Gastrocnemius medialis (tissue), 4 donors: ENCODE results near the gene AKAP13. TPM values are rescaled to one million over a fixed set of nuclear protein-coding genes. Genes with fewer than 3 reads are reported as not detected.

Source experiments
- ATAC-seq, 2 donors: fragments of 150-250 bp; one replicate each; pipeline ENCODE4 v1.9.1; 2016
- DNase-seq, 2 donors: peaks; one replicate each; pipeline ENCODE4 v3.0.0-alpha.2; 2019
- H3K27ac ChIP-seq, 4 donors: fragments of 200-600 bp; sonication (generic); 1 replicate in 1 of 4; 2 replicates in 3 of 4; pipeline ENCODE4 v1.5.1; 2016 to 2018; ENCODE audit warnings: mild to moderate bottlenecking in 2 of 4, moderate library complexity in 1 of 4
- H3K27me3 ChIP-seq, 3 donors: fragments of 200-600 bp; sonication (generic) in 2 of 3; 1 replicate in 1 of 3; 2 replicates in 2 of 3; pipeline versions ENCODE4 v1.5.1 to v1.6.0; 2016 to 2019; ENCODE audit warnings: mild to moderate bottlenecking in 1 of 3, moderate library complexity in 1 of 3
- H3K36me3 ChIP-seq, 2 donors: fragments of 200-600 bp; sonication (generic) in 1 of 2; one replicate each; pipeline ENCODE4 v1.5.1; 2017 to 2018
- H3K4me1 ChIP-seq, 2 donors: fragments of 200-600 bp; sonication (generic) in 1 of 2; one replicate each; pipeline ENCODE4 v1.5.1; 2016 to 2017; ENCODE audit warnings: mild to moderate bottlenecking in 2 of 2
- H3K4me3 ChIP-seq, 4 donors: fragments of 200-600 bp; sonication (generic) in 3 of 4; 1 replicate in 1 of 4; 2 replicates in 3 of 4; pipeline ENCODE4 v1.5.1; 2016 to 2019; ENCODE audit warnings: mild to moderate bottlenecking in 2 of 4
- H3K9me3 ChIP-seq, 3 donors: fragments of 200-600 bp; sonication (generic) in 2 of 3; 1 replicate in 1 of 3; 2 replicates in 2 of 3; pipeline ENCODE4 v1.5.1; 2016 to 2019
- POLR2A ChIP-seq, 2 donors: fragments of 450-650 bp; IDR thresholded peaks; one replicate each; pipeline ENCODE4 v1.6.1; 2017; ENCODE audit warnings: antibody characterized with exemption in 2 of 2, mild to moderate bottlenecking in 2 of 2, moderate library complexity in 2 of 2
- in situ Hi-C, 4 donors: fragments of 200-750 bp; cut with MboI; loops; one replicate each; pipeline versions ENCODE4 v1.15.0 to v1.8.0; 2017; ENCODE audit warnings: low sequenced_read_pairs in 4 of 4
- intact Hi-C: fragments of 100-400 bp; cut with DNase I; formaldehyde crosslinking; loops from one replicate; pipeline ENCODE4 v1.15.1; 2023; ENCODE audit warnings: low total_unique reads
- total RNA-seq, 4 donors: library from RNA; depleted of rRNA; stranded (reverse); fragments of >200 nt; gene quantifications; one replicate each; pipeline versions ENCODE4 v1.1.0 to v1.2.3, GENCODE V29; 2016
- TF ChIP-seq, protein P1 (sequence below), 5 experiments: fragments of 450-650 bp in 3 of 5; fragments of 200-600 bp in 2 of 5; sonication (generic) in 2 of 5; IDR thresholded peaks in 4 of 5; conservative IDR thresholded peaks in 1 of 5; 1 replicate in 4 of 5; 2 replicates in 1 of 5; pipeline ENCODE4 v1.5.1; 2016 to 2019; ENCODE audit warnings: antibody characterized with exemption in 5 of 5, mild to moderate bottlenecking in 3 of 5, moderate library complexity in 3 of 5

AKAP13 gene
- total RNA-seq, 4 donors from 2014 or later, result 127 to 481 (median 172) TPM

DNA sequence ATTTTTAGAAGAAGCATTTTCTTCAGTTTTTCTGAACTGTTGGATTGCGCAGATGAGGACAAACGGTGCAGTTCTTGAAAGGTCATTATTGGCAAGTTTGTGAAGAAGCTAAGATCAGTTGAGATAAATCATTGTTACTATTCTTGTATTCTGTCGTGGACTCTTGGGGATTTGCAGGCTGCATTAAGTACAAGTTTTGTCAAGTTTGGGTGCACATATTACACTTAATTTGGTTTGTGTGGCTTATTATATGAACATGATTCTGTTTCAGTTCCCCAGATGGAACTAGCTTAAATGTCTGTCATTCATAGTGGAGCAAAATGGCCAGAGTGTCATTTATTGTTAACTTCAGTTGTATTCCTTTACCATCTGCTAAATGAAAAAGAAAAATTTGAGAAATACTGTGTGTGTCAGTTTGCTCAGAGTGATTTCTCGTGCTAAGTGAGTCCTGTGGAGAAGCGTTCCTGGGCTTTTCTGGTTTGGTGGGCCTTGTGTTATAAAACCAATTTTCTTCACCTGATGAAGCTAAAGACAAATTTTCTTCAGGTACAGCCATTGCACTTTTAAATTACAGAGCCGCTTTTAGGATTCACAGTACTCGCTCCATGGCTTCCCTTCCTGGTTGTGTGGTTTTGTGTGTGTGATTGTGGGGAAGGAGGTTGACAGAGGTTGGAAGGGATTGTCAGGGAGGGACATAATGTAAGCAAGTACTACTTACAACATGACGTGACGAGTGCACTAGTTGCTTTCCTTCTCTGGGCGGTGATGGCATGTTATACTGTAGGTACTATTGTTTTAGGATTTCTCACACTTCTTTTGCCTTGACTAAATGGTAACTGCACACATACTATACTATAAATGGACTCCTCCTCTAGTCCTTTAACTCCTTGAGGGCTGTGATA lies 1.7 kb downstream of the AKAP13 start:
- Histone ChIP-seq H3K36me3 (no peaks in the 10 kb centered on the region), H3K9me3 (no peaks in the 10 kb centered on the region), H3K27ac (peak overlapping the region in 2 of 4 donors; percentile 86 to 90), H3K4me3 (peak overlapping the region; percentile 74 to 94 (median 91)), H3K27me3 (no peaks in the 10 kb centered on the region), H3K4me1 (peaks cover 6 to 11% of the 10 kb centered on the region in 2 donors)
- DNase-seq, result no peak
- TF ChIP-seq, protein P1, sequence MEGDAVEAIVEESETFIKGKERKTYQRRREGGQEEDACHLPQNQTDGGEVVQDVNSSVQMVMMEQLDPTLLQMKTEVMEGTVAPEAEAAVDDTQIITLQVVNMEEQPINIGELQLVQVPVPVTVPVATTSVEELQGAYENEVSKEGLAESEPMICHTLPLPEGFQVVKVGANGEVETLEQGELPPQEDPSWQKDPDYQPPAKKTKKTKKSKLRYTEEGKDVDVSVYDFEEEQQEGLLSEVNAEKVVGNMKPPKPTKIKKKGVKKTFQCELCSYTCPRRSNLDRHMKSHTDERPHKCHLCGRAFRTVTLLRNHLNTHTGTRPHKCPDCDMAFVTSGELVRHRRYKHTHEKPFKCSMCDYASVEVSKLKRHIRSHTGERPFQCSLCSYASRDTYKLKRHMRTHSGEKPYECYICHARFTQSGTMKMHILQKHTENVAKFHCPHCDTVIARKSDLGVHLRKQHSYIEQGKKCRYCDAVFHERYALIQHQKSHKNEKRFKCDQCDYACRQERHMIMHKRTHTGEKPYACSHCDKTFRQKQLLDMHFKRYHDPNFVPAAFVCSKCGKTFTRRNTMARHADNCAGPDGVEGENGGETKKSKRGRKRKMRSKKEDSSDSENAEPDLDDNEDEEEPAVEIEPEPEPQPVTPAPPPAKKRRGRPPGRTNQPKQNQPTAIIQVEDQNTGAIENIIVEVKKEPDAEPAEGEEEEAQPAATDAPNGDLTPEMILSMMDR (IDR thresholded peaks at IDR 0.05 in 4 of 5, conservative IDR thresholded peaks at IDR 0.05 in 1 of 5), result no peak
- TF ChIP-seq POLR2A (IDR thresholded peaks at IDR 0.05), result no peak
- in situ Hi-C loops, result no loop called here
- intact Hi-C loops, result loop anchor here (2.0 to 5.0 kb wide), 2 partner anchors 51 to 200 kb away; no protein-coding TSS in a partner anchor
- ATAC-seq, result no peak

- ATAC-seq (no peak), DNase-seq (no peak)
- in situ Hi-C loops, result no loop called here
- H3K27ac ChIP-seq, result no peak overlapping the region
- H3K27me3 ChIP-seq, result no peaks in the 10 kb centered on the region
- no peak overlapping the region for H3K4me3 ChIP-seq
- peaks cover 6 to 11% of the 10 kb centered on the region in 2 donors for H3K4me1 ChIP-seq
- TF ChIP-seq POLR2A (IDR thresholded peaks at IDR 0.05), result no peak
- TF ChIP-seq, protein P1 (IDR thresholded peaks at IDR 0.05 in 4 of 5, conservative IDR thresholded peaks at IDR 0.05 in 1 of 5), result no peak
- H3K36me3 ChIP-seq, result no peaks in the 10 kb centered on the region
- intact Hi-C loops, result loop anchor here (5.0 kb wide), 1 partner anchor 199 kb away; no protein-coding TSS in a partner anchor
- H3K9me3 ChIP-seq, result no peaks in the 10 kb centered on the region
Measured at GRCh38 chr15:85382942-85383341, 2.5 kb downstream of the AKAP13 start.

- in situ Hi-C loops, result no loop called here
Measured at GRCh38 chr15:85383470-85384148, 3.2 kb downstream of the AKAP13 start.

GRCh38 chr15:85386261-85386660 lies 5.9 kb downstream of the AKAP13 start:
- Histone ChIP-seq H3K36me3 (no peaks in the 10 kb centered on the region), H3K27me3 (no peaks in the 10 kb centered on the region), H3K27ac (no peak overlapping the region), H3K9me3 (no peaks in the 10 kb centered on the region), H3K4me1 (peaks cover 10 to 23% of the 10 kb centered on the region in 2 donors), H3K4me3 (no peak overlapping the region)
- in situ Hi-C loops, result no loop called here
- no peak for DNase-seq
- no peak for TF ChIP-seq POLR2A (IDR thresholded peaks at IDR 0.05)
- TF ChIP-seq, protein P1 (IDR thresholded peaks at IDR 0.05 in 4 of 5, conservative IDR thresholded peaks at IDR 0.05 in 1 of 5), result no peak
- ATAC-seq, result no peak
- intact Hi-C loops, result no loop called here

More at GRCh38 chr15:85383470-85384148, 3.2 kb downstream of the AKAP13 start:
- Histone ChIP-seq H3K4me1 (peaks cover 8 to 17% of the 10 kb centered on the region in 2 donors), H3K4me3 (no peak overlapping the region), H3K27ac (no peak overlapping the region), H3K27me3 (no peaks in the 10 kb centered on the region), H3K9me3 (no peaks in the 10 kb centered on the region), H3K36me3 (no peaks in the 10 kb centered on the region)
- TF ChIP-seq POLR2A (IDR thresholded peaks at IDR 0.05), result no peak
- TF ChIP-seq, protein P1 (IDR thresholded peaks at IDR 0.05 in 4 of 5, conservative IDR thresholded peaks at IDR 0.05 in 1 of 5), result no peak
- ATAC-seq (no peak), DNase-seq (no peak)
- intact Hi-C loops, result loop anchor here (5.0 kb wide), 1 partner anchor 199 kb away; no protein-coding TSS in a partner anchor
